HepG2 (cell line): ENCODE data around the gene ZNF786. TPM values are rescaled to one million over a fixed set of nuclear protein-coding genes. Genes with fewer than 3 reads are reported as not detected.

Experiments used
- ATAC-seq: fragments of 200-7000 bp; cut with Tn5 transposase; 3 replicates; pipeline ENCODE4 v1.9.1; 2020; ENCODE audit warnings: mild to moderate bottlenecking, moderate library complexity
- BruUV-seq: library from RNA; stranded (reverse); fragments of 400-500 nt; replicated peaks from 2 replicates; lab custom pipeline; 2021; lab: Mats Ljungman, UMichigan
- CTCF ChIA-PET: fragments of 300-600 bp; formaldehyde crosslinking; extraction: SDS; loops from one replicate; lab custom pipeline; 2021; ENCODE audit warnings: low total read pairs, inconsistent platforms, low intra/inter-chr PET ratio; lab: Yijun Ruan, JAX
- POLR2A ChIA-PET: fragments of 350-600 bp; sonication (Branson Sonifier 250); formaldehyde crosslinking; loops from one replicate; lab custom pipeline; 2020; ENCODE audit warnings: antibody characterized with exemption, inconsistent platforms; lab: Yijun Ruan, JAX
- DNase-seq: peaks from one replicate; pipeline ENCODE4 v3.0.0-alpha.2; 2015; ENCODE audit warnings: low spot score
- FAIRE-seq: peaks from 3 replicates; lab custom pipeline; 2011; peaks lifted over from hg19 to GRCh38; lab: Jason Lieb, UNC
- H2AFZ ChIP-seq: one replicate; pipeline ENCODE4 v1.6.1; 2011; ENCODE audit warnings: low read length, inconsistent platforms
- H3K27ac ChIP-seq: fragments of 300-600 bp; 3 replicates; pipeline ENCODE4 v1.8.0; 2011; ENCODE audit warnings: mixed run types, mild to moderate bottlenecking, mixed read lengths, low read length, inconsistent platforms; ENCODE audit not compliant: insufficient read depth; ENCODE audit errors: extremely low read length
- H3K27me3 ChIP-seq, 2 experiments: fragments of 200-600 bp in 1 of 2; 2 replicates in 1 of 2; 3 replicates in 1 of 2; pipeline versions ENCODE4 v1.6.0 to v1.8.0; 2011; ENCODE audit warnings: low read length in 2 of 2, mild to moderate bottlenecking in 2 of 2, moderate library complexity in 2 of 2, inconsistent platforms in 1 of 2; ENCODE audit not compliant: insufficient read depth in 2 of 2, control insufficient read depth in 1 of 2
- H3K36me3 ChIP-seq, 2 experiments: fragments of 200-600 bp in 1 of 2; replicated peaks in 1 of 2; 2 replicates in 1 of 2; 3 replicates in 1 of 2; pipeline versions ENCODE4 v1.5.1 to v1.8.0; 2011; ENCODE audit warnings: low read length in 2 of 2, inconsistent platforms in 1 of 2; ENCODE audit not compliant: insufficient read depth in 2 of 2, control insufficient read depth in 1 of 2
- H3K4me1 ChIP-seq: 2 replicates; pipeline ENCODE4 v1.5.1; 2012; ENCODE audit warnings: low read length, inconsistent platforms; ENCODE audit not compliant: insufficient read depth
- H3K4me2 ChIP-seq: 2 replicates; pipeline ENCODE4 v1.6.0; 2011; ENCODE audit warnings: low read depth, low read length, inconsistent platforms
- H3K4me3 ChIP-seq, 3 experiments: fragments of 200-600 bp in 1 of 3; sonication (generic), shearing (Covaris generic) in 1 of 3; replicated peaks in 1 of 3; 2 replicates each; pipeline ENCODE4 v1.5.1; 2011 to 2016; ENCODE audit warnings: low read length in 3 of 3, inconsistent platforms in 2 of 3, low read depth in 2 of 3, mild to moderate bottlenecking in 2 of 3, control low read depth in 1 of 3, mixed read lengths in 1 of 3; ENCODE audit not compliant: insufficient read depth in 1 of 3
- H3K79me2 ChIP-seq: one replicate; pipeline ENCODE4 v1.6.1; 2011; ENCODE audit warnings: low read length, inconsistent platforms; ENCODE audit not compliant: insufficient read depth
- H3K9ac ChIP-seq: 2 replicates; pipeline ENCODE4 v1.6.0; 2011; ENCODE audit warnings: mild to moderate bottlenecking, low read depth, low read length, inconsistent platforms; ENCODE audit not compliant: insufficient read depth
- H3K9me3 ChIP-seq: 2 replicates; pipeline ENCODE4 v1.5.1; 2012; ENCODE audit warnings: mild to moderate bottlenecking, low read length
- H4K20me1 ChIP-seq: 2 replicates; pipeline ENCODE4 v1.6.0; 2011; ENCODE audit warnings: inconsistent platforms, mild to moderate bottlenecking, low read length, moderate library complexity; ENCODE audit not compliant: insufficient read depth
- ADNP ChIP-seq: sonication (generic); formaldehyde crosslinking; IDR thresholded peaks from 2 replicates; pipeline ENCODE4 v1.4.0; 2020; ENCODE audit warnings: missing genetic modification reagents
- ASH2L ChIP-seq: fragments of 300-600, 200-600 bp; sonication (generic); IDR thresholded peaks from 2 replicates; pipeline ENCODE4 v1.7.0; 2017; ENCODE audit warnings: low read depth, mild to moderate bottlenecking, moderate library complexity, mixed read lengths, low read length; ENCODE audit not compliant: insufficient read length
- CBFB ChIP-seq: sonication (generic); formaldehyde crosslinking; IDR thresholded peaks from 2 replicates; pipeline ENCODE4 v1.4.0; 2020; ENCODE audit warnings: missing genetic modification reagents
- EZH2 ChIP-seq: conservative IDR thresholded peaks from 2 replicates; pipeline ENCODE4 v1.6.1; 2012; ENCODE audit warnings: mild to moderate bottlenecking, low read depth, low read length, moderate library complexity
- FOXM1 ChIP-seq: sonication (generic); formaldehyde crosslinking; IDR thresholded peaks from 2 replicates; pipeline ENCODE4 v1.5.0; 2020; ENCODE audit warnings: missing genetic modification reagents
- GPN1 ChIP-seq: sonication (generic); formaldehyde crosslinking; IDR thresholded peaks from 2 replicates; pipeline ENCODE4 v1.5.1; 2020; ENCODE audit warnings: missing genetic modification reagents, borderline replicate concordance
- ISL2 ChIP-seq: sonication (generic); formaldehyde crosslinking; IDR thresholded peaks from 2 replicates; pipeline ENCODE4 v1.5.0; 2020; ENCODE audit warnings: missing genetic modification reagents
- KLF6 ChIP-seq: IDR thresholded peaks from 2 replicates; pipeline ENCODE4 v1.8.0; 2016; ENCODE audit warnings: missing biosample characterization, missing genetic modification reagents
- MYNN ChIP-seq: sonication (generic); formaldehyde crosslinking; IDR thresholded peaks from 2 replicates; pipeline ENCODE4 v1.4.0; 2020; ENCODE audit warnings: mild to moderate bottlenecking, low read depth, missing genetic modification reagents
- PTBP1 ChIP-seq: fragments of 200-400 bp; formaldehyde crosslinking; IDR thresholded peaks from 2 replicates; pipeline ENCODE4 v1.6.1; 2018; ENCODE audit warnings: low read length, low read depth; ENCODE audit not compliant: poor library complexity, severe bottlenecking
- SUZ12 ChIP-seq: fragments of 150-350 bp; IDR thresholded peaks from 2 replicates; pipeline ENCODE4 v1.6.1; 2014; ENCODE audit warnings: low read depth, low read length
- ZMYM4 ChIP-seq: sonication (generic); formaldehyde crosslinking; IDR thresholded peaks from 2 replicates; pipeline ENCODE4 v1.8.1; 2023; ENCODE audit warnings: mild to moderate bottlenecking, missing genetic modification reagents
- ZNF101 ChIP-seq: sonication (generic); formaldehyde crosslinking; IDR thresholded peaks from 2 replicates; pipeline ENCODE4 v1.4.0; 2020; ENCODE audit warnings: mild to moderate bottlenecking, low read depth, missing genetic modification reagents, borderline replicate concordance
- ZNF34 ChIP-seq: sonication (generic); formaldehyde crosslinking; IDR thresholded peaks from 2 replicates; pipeline ENCODE4 v1.4.0; 2020; ENCODE audit warnings: mild to moderate bottlenecking, missing genetic modification reagents, borderline replicate concordance
- ZNF343 ChIP-seq: sonication (generic); formaldehyde crosslinking; IDR thresholded peaks from 2 replicates; pipeline ENCODE4 v1.4.0; 2020; ENCODE audit warnings: mild to moderate bottlenecking, missing genetic modification reagents
- ZNF629 ChIP-seq: sonication (generic); formaldehyde crosslinking; conservative IDR thresholded peaks from 2 replicates; pipeline ENCODE4 v1.5.0; 2020; ENCODE audit warnings: missing genetic modification reagents
- ZNF766 ChIP-seq: sonication (generic); formaldehyde crosslinking; IDR thresholded peaks from 2 replicates; pipeline ENCODE4 v1.5.0; 2020; ENCODE audit warnings: missing genetic modification reagents, borderline replicate concordance
- WGBS: methylation state at CpG from one replicate; pipeline ENCODE4 v1.1.6; 2017; ENCODE audit warnings: low lambda C conversion rate; 5-methylcytosine and 5-hydroxymethylcytosine counted together
- in situ Hi-C: cut with HindIII; loops from 2 replicates; pipeline ENCODE4 v1.10.0; 2017; ENCODE audit warnings: low pct_unique_long_range_greater_than_20kb; ENCODE audit not compliant: extremely low pct_ligation_motif_present
- intact Hi-C: fragments of 100-400 bp; cut with micrococcal nuclease; formaldehyde crosslinking; loops from one replicate; pipeline ENCODE4 v1.10.0; 2022; ENCODE audit not compliant: unreplicated experiment
- polyA plus RNA-seq, 8 experiments: library from polyadenylated mRNA; depleted of rRNA in 3 of 8; stranded (reverse) in 7 of 8; unstranded in 1 of 8; fragments of >200 nt; fragmentation: Illumina TruSeq in 4 of 8; extraction: Trizol in 4 of 8; gene quantifications; 2 replicates each; pipeline versions ENCODE4 v1.2.1 to v1.2.3, GENCODE V29; 2011 to 2016; ENCODE audit warnings: low read depth in 4 of 8, missing spikeins in 1 of 8, mixed read lengths in 1 of 8; ENCODE audit not compliant: insufficient read depth in 1 of 8
- total RNA-seq, 5 experiments: library from RNA; depleted of rRNA; stranded (reverse); fragments of >200 nt; fragmentation: Illumina TruSeq; extraction: Trizol; gene quantifications; 2 replicates each; pipeline ENCODE4 v1.2.3, GENCODE V29; 2016; ENCODE audit warnings: low read depth in 1 of 5
- TF ChIP-seq, protein P1 (sequence below): sonication (generic); formaldehyde crosslinking; IDR thresholded peaks from 2 replicates; pipeline ENCODE4 v1.4.0; 2020; ENCODE audit warnings: missing genetic modification reagents
- TF ChIP-seq, protein P2 (sequence below): sonication (generic); formaldehyde crosslinking; IDR thresholded peaks from 2 replicates; pipeline ENCODE4 v1.4.0; 2020; ENCODE audit warnings: missing genetic modification reagents
- TF ChIP-seq, protein P3 (sequence below): sonication (generic); formaldehyde crosslinking; IDR thresholded peaks from 2 replicates; pipeline ENCODE4 v1.4.0; 2020; ENCODE audit warnings: mild to moderate bottlenecking, low read depth, missing genetic modification reagents
- TF ChIP-seq, protein P4 (sequence below): sonication (generic); formaldehyde crosslinking; IDR thresholded peaks from 2 replicates; pipeline ENCODE4 v1.5.1; 2020; ENCODE audit warnings: mild to moderate bottlenecking, missing genetic modification reagents, moderate library complexity

Gene ZNF786
- total and polyA plus RNA-seq, 2 of the 13 experiments (the other 11 are each of a cell fraction or from before 2014, with no cell fraction given) = 2.0 to 4.0 TPM

DNA sequence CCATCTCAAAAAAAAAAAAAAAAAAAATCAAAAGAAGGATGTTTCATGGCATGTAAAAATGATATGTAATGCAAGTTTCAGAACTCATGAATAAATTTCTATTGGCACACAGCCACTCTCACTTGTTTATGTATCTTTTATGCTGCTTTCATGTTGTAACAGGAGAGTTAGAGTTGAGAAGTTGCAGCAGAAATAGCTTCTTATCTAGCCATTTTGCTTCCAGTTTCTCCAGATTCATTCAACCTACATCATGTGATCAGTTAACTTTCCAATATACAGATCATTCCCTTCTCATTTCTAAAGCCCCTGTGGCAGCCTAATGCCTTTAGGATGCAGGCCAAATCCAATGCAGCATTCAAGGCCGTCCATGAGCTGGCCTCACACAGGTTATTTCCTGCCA lies 30.4 kb downstream of the ZNF786 start (continued):
- no peak for TF ChIP-seq ADNP (CRISPR knock-in tag)
- TF ChIP-seq, protein P1, sequence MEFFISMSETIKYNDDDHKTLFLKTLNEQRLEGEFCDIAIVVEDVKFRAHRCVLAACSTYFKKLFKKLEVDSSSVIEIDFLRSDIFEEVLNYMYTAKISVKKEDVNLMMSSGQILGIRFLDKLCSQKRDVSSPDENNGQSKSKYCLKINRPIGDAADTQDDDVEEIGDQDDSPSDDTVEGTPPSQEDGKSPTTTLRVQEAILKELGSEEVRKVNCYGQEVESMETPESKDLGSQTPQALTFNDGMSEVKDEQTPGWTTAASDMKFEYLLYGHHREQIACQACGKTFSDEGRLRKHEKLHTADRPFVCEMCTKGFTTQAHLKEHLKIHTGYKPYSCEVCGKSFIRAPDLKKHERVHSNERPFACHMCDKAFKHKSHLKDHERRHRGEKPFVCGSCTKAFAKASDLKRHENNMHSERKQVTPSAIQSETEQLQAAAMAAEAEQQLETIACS = no peak

DNA sequence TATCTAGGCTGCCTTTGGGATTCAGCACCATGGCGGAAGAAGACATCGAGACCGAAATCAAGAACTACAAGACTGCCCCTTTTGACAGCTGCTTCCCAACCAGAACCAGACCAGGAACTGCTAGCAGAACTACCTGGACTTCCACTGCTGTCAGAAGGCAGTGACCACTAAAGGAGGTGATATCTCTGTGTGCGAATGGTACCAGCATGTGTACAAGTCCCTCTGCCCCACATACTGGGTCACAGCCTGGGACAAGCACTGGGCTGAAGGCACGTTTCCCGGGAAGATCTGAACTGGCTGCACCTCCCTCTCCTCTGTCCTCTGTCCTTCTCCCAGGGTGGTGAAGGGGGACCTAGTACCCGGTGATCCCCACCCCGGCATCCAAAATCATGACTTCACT lies 36.6 kb downstream of the ZNF786 start:
- H3K4me1 ChIP-seq = no peaks in the 10 kb centered on the region
- H3K9me3 ChIP-seq = no peaks in the 10 kb centered on the region
- H2AFZ ChIP-seq = no peak overlapping the region
- FAIRE-seq = no peak
- no peak overlapping the region for H3K9ac ChIP-seq
- H3K4me3 ChIP-seq = no peak overlapping the region
- no peak overlapping the region for H3K4me2 ChIP-seq
- DNase-seq = no peak
- POLR2A ChIA-PET = no interaction called here
- ATAC-seq = no peak
- 0 out of 5 replicates have a peak, but pooled peaks cover 0 to 3% of the 10 kb centered on the region in 2 experiments for H3K27me3 ChIP-seq
- no peaks in the 10 kb centered on the region for H3K36me3 ChIP-seq
- BruUV-seq = no TSS peak
- H3K79me2 ChIP-seq = no peaks in the 10 kb centered on the region
- CTCF ChIA-PET = no interaction called here
- in situ Hi-C loops (no loop called here), intact Hi-C loops (no loop called here)
- no peak overlapping the region for H3K27ac ChIP-seq
- H4K20me1 ChIP-seq = no peaks in the 10 kb centered on the region
- WGBS = 55% methylated on average over 8 of the region's 8 CpGs
- TF ChIP-seq ZNF766 (CRISPR knock-in tag) = no peak
- TF ChIP-seq PTBP1 = no peak
- no peak for TF ChIP-seq GPN1 (CRISPR knock-in tag)
- TF ChIP-seq FOXM1 = no peak
- TF ChIP-seq EZH2 = no peak
- no peak for TF ChIP-seq ZNF629 (CRISPR knock-in tag)
- TF ChIP-seq ZNF101 = no peak
- TF ChIP-seq, protein P2, sequence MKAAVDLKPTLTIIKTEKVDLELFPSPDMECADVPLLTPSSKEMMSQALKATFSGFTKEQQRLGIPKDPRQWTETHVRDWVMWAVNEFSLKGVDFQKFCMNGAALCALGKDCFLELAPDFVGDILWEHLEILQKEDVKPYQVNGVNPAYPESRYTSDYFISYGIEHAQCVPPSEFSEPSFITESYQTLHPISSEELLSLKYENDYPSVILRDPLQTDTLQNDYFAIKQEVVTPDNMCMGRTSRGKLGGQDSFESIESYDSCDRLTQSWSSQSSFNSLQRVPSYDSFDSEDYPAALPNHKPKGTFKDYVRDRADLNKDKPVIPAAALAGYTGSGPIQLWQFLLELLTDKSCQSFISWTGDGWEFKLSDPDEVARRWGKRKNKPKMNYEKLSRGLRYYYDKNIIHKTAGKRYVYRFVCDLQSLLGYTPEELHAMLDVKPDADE (CRISPR knock-in tag) = no peak
- TF ChIP-seq ZNF34 (CRISPR knock-in tag) = no peak
- no peak for TF ChIP-seq ZNF343 (CRISPR knock-in tag)
- no peak for TF ChIP-seq SUZ12
- no peak for TF ChIP-seq ISL2 (CRISPR knock-in tag)
- no peak for TF ChIP-seq ZMYM4
- no peak for TF ChIP-seq CBFB (CRISPR knock-in tag)
- no peak for TF ChIP-seq KLF6
- TF ChIP-seq, protein P3, sequence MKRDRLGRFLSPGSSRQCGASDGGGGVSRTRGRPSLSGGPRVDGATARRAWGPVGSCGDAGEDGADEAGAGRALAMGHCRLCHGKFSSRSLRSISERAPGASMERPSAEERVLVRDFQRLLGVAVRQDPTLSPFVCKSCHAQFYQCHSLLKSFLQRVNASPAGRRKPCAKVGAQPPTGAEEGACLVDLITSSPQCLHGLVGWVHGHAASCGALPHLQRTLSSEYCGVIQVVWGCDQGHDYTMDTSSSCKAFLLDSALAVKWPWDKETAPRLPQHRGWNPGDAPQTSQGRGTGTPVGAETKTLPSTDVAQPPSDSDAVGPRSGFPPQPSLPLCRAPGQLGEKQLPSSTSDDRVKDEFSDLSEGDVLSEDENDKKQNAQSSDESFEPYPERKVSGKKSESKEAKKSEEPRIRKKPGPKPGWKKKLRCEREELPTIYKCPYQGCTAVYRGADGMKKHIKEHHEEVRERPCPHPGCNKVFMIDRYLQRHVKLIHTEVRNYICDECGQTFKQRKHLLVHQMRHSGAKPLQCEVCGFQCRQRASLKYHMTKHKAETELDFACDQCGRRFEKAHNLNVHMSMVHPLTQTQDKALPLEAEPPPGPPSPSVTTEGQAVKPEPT (CRISPR knock-in tag) = no peak
- TF ChIP-seq, protein P4, sequence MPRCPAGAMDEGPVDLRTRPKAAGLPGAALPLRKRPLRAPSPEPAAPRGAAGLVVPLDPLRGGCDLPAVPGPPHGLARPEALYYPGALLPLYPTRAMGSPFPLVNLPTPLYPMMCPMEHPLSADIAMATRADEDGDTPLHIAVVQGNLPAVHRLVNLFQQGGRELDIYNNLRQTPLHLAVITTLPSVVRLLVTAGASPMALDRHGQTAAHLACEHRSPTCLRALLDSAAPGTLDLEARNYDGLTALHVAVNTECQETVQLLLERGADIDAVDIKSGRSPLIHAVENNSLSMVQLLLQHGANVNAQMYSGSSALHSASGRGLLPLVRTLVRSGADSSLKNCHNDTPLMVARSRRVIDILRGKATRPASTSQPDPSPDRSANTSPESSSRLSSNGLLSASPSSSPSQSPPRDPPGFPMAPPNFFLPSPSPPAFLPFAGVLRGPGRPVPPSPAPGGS (CRISPR knock-in tag) = no peak
- TF ChIP-seq MYNN = no peak
- no peak for TF ChIP-seq ASH2L
